Natural killer cell treated with Interleukin-12 subunit alpha and Interleukin-12 subunit beta and Interleukin-15 and Interleukin-18, amount 100 ng/mL, for 72 hours (primary cell): ENCODE data around the gene GREM1. TPM values are rescaled to one million over a fixed set of nuclear protein-coding genes. Genes with fewer than 3 reads are reported as not detected.

Experiments used
- ATAC-seq, 2 donors: fragments of 150-1000 bp; cut with Tn5 transposase in 1 of 2; sonication (Bioruptor Pico), chemical (Tn5 transposase) in 1 of 2; 2 replicates each; pipeline ENCODE4 v1.10.0; 2021
- DNase-seq: peaks from one replicate; pipeline ENCODE4 v3.0.0; 2022; ENCODE audit warnings: low spot score
- H3K27ac Mint-ChIP-seq, 2 donors: 1 replicate in 1 of 2; 2 replicates in 1 of 2; pipeline ENCODE4 v1.8.0; 2022; ENCODE audit warnings: mixed read lengths in 2 of 2, mild to moderate bottlenecking in 1 of 2, moderate library complexity in 1 of 2
- H3K27me3 Mint-ChIP-seq, 2 donors: 1 replicate in 1 of 2; 2 replicates in 1 of 2; pipeline ENCODE4 v1.8.0; 2022; ENCODE audit warnings: mixed read lengths in 2 of 2
- H3K36me3 Mint-ChIP-seq: one replicate; pipeline ENCODE4 v1.8.0; 2022; ENCODE audit warnings: mixed read lengths
- H3K4me1 Mint-ChIP-seq, 2 donors: 1 replicate in 1 of 2; 2 replicates in 1 of 2; pipeline ENCODE4 v1.8.0; 2022; ENCODE audit warnings: low read depth in 2 of 2, mixed read lengths in 2 of 2, mild to moderate bottlenecking in 1 of 2
- H3K4me3 Mint-ChIP-seq: one replicate; pipeline ENCODE4 v1.8.0; 2022; ENCODE audit warnings: mixed read lengths
- H3K9me3 Mint-ChIP-seq: 2 replicates; pipeline ENCODE4 v1.8.0; 2022; ENCODE audit warnings: mixed read lengths
- total RNA-seq, 2 donors: library from RNA; stranded (reverse); gene quantifications; one replicate each; pipeline ENCODE4 v1.2.3, GENCODE V29; 2022

GREM1 gene
- total RNA-seq: under 1 TPM in 1 of 2 donors, not detected in 1; 0.03 TPM

- Mint-ChIP-seq H3K9me3 (no peaks in the 10 kb centered on the region), H3K27ac (no peak within 1 kb of the TSS), H3K36me3 (no peaks in the 10 kb centered on the region), H3K27me3 (peaks cover 49 to 73% of the 10 kb centered on the region in 2 donors), H3K4me1 (peaks cover 11 to 17% of the 10 kb centered on the region in 2 donors), H3K4me3 (peak within 1 kb of the TSS; percentile 47)
- DNase-seq: no peak
- ATAC-seq: no peak
Measured at GRCh38 chr15:32717426-32718226, at the start of gene GREM1. Gene GREM1 (plus strand): TSS chr15:32718004. CDS start chr15:32730691, 12,687 bp downstream.

- H3K4me3 Mint-ChIP-seq: no peak overlapping the region
Measured at GRCh38 chr15:32668942-32669341, 48.9 kb upstream of the GREM1 start.

GRCh38 chr15:32669896-32670611 is 47.8 kb upstream of the GREM1 start:
- Mint-ChIP-seq H3K9me3 (no peaks in the 10 kb centered on the region), H3K4me1 (no peaks in the 10 kb centered on the region), H3K27me3 (no peaks in the 10 kb centered on the region), H3K4me3 (no peak overlapping the region), H3K27ac (no peak overlapping the region), H3K36me3 (no peaks in the 10 kb centered on the region)
- DNase-seq (no peak), ATAC-seq (no peak)

More at GRCh38 chr15:32668942-32669341, 48.9 kb upstream of the GREM1 start:
- H3K27me3 Mint-ChIP-seq: no peaks in the 10 kb centered on the region
- H3K36me3 Mint-ChIP-seq: no peaks in the 10 kb centered on the region
- H3K9me3 Mint-ChIP-seq: no peaks in the 10 kb centered on the region
- ATAC-seq: no peak
- H3K27ac Mint-ChIP-seq: no peak overlapping the region
- no peaks in the 10 kb centered on the region for H3K4me1 Mint-ChIP-seq
- no peak for DNase-seq

GRCh38 chr15:32670623-32671022 is 47.2 kb upstream of the GREM1 start:
- no peak overlapping the region for H3K27ac Mint-ChIP-seq
- H3K27me3 Mint-ChIP-seq: no peaks in the 10 kb centered on the region
- H3K9me3 Mint-ChIP-seq: no peaks in the 10 kb centered on the region
- no peaks in the 10 kb centered on the region for H3K36me3 Mint-ChIP-seq
- no peak for ATAC-seq
- no peak overlapping the region for H3K4me3 Mint-ChIP-seq
- DNase-seq: no peak
- H3K4me1 Mint-ChIP-seq: no peaks in the 10 kb centered on the region

GRCh38 chr15:32671339-32672325 is 46.2 kb upstream of the GREM1 start:
- no peak for DNase-seq
- ATAC-seq: no peak
- H3K27me3 Mint-ChIP-seq: peaks cover 0 to 2% of the 10 kb centered on the region in 2 donors
- H3K4me1 Mint-ChIP-seq: no peaks in the 10 kb centered on the region
- H3K4me3 Mint-ChIP-seq: no peak overlapping the region
- no peaks in the 10 kb centered on the region for H3K9me3 Mint-ChIP-seq
- no peak overlapping the region for H3K27ac Mint-ChIP-seq
- no peaks in the 10 kb centered on the region for H3K36me3 Mint-ChIP-seq

- Mint-ChIP-seq H3K36me3 (no peaks in the 10 kb centered on the region), H3K9me3 (no peaks in the 10 kb centered on the region), H3K27ac (no peak overlapping the region), H3K4me3 (no peak overlapping the region), H3K27me3 (peaks cover 0 to 2% of the 10 kb centered on the region in 2 donors), H3K4me1 (no peaks in the 10 kb centered on the region)
- ATAC-seq (no peak), DNase-seq (no peak)
Measured at GRCh38 chr15:32674681-32675080, 43.1 kb upstream of the GREM1 start.

GRCh38 chr15:32675466-32675865 is 42.3 kb upstream of the GREM1 start:
- no peak for ATAC-seq

GRCh38 chr15:32676169-32676568 is 41.6 kb upstream of the GREM1 start:
- Mint-ChIP-seq H3K27me3 (peaks cover 0 to 2% of the 10 kb centered on the region in 2 donors), H3K9me3 (no peaks in the 10 kb centered on the region), H3K4me3 (no peak overlapping the region), H3K36me3 (no peaks in the 10 kb centered on the region), H3K4me1 (no peaks in the 10 kb centered on the region), H3K27ac (no peak overlapping the region)
- DNase-seq (no peak), ATAC-seq (no peak)

More at GRCh38 chr15:32675466-32675865, 42.3 kb upstream of the GREM1 start:
- Mint-ChIP-seq H3K4me3 (no peak overlapping the region), H3K4me1 (no peaks in the 10 kb centered on the region), H3K27ac (no peak overlapping the region), H3K9me3 (no peaks in the 10 kb centered on the region), H3K27me3 (peaks cover 0 to 2% of the 10 kb centered on the region in 2 donors), H3K36me3 (no peaks in the 10 kb centered on the region)
- DNase-seq: no peak

GRCh38 chr15:32677238-32677750 is 40.5 kb upstream of the GREM1 start:
- H3K9me3 Mint-ChIP-seq: no peaks in the 10 kb centered on the region
- H3K27ac Mint-ChIP-seq: no peak overlapping the region
- H3K36me3 Mint-ChIP-seq: no peaks in the 10 kb centered on the region
- ATAC-seq (no peak), DNase-seq (no peak)
- no peaks in the 10 kb centered on the region for H3K4me1 Mint-ChIP-seq
- no peak overlapping the region for H3K4me3 Mint-ChIP-seq
- H3K27me3 Mint-ChIP-seq: peaks cover 0 to 2% of the 10 kb centered on the region in 2 donors

GRCh38 chr15:32679298-32679690 is 38.5 kb upstream of the GREM1 start:
- Mint-ChIP-seq H3K27ac (no peak overlapping the region), H3K36me3 (no peaks in the 10 kb centered on the region), H3K27me3 (peaks cover 0 to 2% of the 10 kb centered on the region in 2 donors), H3K4me3 (no peak overlapping the region), H3K4me1 (peaks cover 6 to 7% of the 10 kb centered on the region in 2 donors), H3K9me3 (no peaks in the 10 kb centered on the region)
- ATAC-seq (no peak), DNase-seq (no peak)

- Mint-ChIP-seq H3K9me3 (no peaks in the 10 kb centered on the region), H3K4me3 (no peak overlapping the region), H3K27ac (no peak overlapping the region), H3K27me3 (peaks cover 0 to 3% of the 10 kb centered on the region in 2 donors), H3K4me1 (peaks cover 9 to 10% of the 10 kb centered on the region in 2 donors), H3K36me3 (no peaks in the 10 kb centered on the region)
- ATAC-seq (no peak), DNase-seq (no peak)
Measured at GRCh38 chr15:32682569-32682968, 35.2 kb upstream of the GREM1 start.

- no peak overlapping the region for H3K27ac Mint-ChIP-seq
- no peak for ATAC-seq
- H3K4me1 Mint-ChIP-seq: peaks cover 9 to 10% of the 10 kb centered on the region in 2 donors
- H3K4me3 Mint-ChIP-seq: no peak overlapping the region
- no peaks in the 10 kb centered on the region for H3K9me3 Mint-ChIP-seq
- H3K27me3 Mint-ChIP-seq: peaks cover 0 to 3% of the 10 kb centered on the region in 2 donors
- no peaks in the 10 kb centered on the region for H3K36me3 Mint-ChIP-seq
- DNase-seq: no peak
Measured at GRCh38 chr15:32682977-32683630, 34.7 kb upstream of the GREM1 start.
